IgD-negative memory B cell (primary cell): ENCODE measurements around the gene LRRC4C. TPM values are rescaled to one million over a fixed set of nuclear protein-coding genes. Genes with fewer than 3 reads are reported as not detected.

Experiments used
- H3K27ac Mint-ChIP-seq, 3 donors: one replicate each; pipeline ENCODE4 v1.8.0; 2020 to 2022; ENCODE audit warnings: mild to moderate bottlenecking in 3 of 3, mixed read lengths in 3 of 3, moderate library complexity in 1 of 3
- H3K27me3 Mint-ChIP-seq: one replicate; pipeline ENCODE4 v1.8.0; 2021; ENCODE audit warnings: mixed read lengths
- H3K36me3 Mint-ChIP-seq: one replicate; pipeline ENCODE4 v1.8.0; 2020; ENCODE audit warnings: mild to moderate bottlenecking, mixed read lengths
- H3K4me1 Mint-ChIP-seq, 3 donors: one replicate each; pipeline ENCODE4 v1.8.0; 2020 to 2022; ENCODE audit warnings: mixed read lengths in 3 of 3, mild to moderate bottlenecking in 1 of 3
- H3K4me3 Mint-ChIP-seq, 4 donors: one replicate each; pipeline ENCODE4 v1.8.0; 2020 to 2022; ENCODE audit warnings: mild to moderate bottlenecking in 4 of 4, mixed read lengths in 4 of 4, moderate library complexity in 3 of 4
- H3K9me3 Mint-ChIP-seq, 3 donors: one replicate each; pipeline ENCODE4 v1.8.0; 2020 to 2021; ENCODE audit warnings: mixed read lengths in 3 of 3, mild to moderate bottlenecking in 1 of 3
- polyA plus RNA-seq: library from polyadenylated mRNA; unstranded; fragments of 300-500 nt; fragmentation: Illumina TruSeq; gene quantifications from one replicate; pipeline ENCODE4 v1.2.3, GENCODE V29; 2021

LRRC4C gene
- polyA plus RNA-seq, 1 donor from 2014 or later, result not detected

- Mint-ChIP-seq H3K4me3 (no peak overlapping the region), H3K36me3 (no peaks in the 10 kb centered on the region), H3K9me3 (peaks cover 0 to under 1% (median 0%) of the 10 kb centered on the region in 3 donors), H3K27ac (no peak overlapping the region), H3K4me1 (no peaks in the 10 kb centered on the region), H3K27me3 (no peaks in the 10 kb centered on the region)
These were observed 340.9 kb downstream of the LRRC4C start for GRCh38 chr11:41118521-41118920.

- Mint-ChIP-seq H3K27ac (no peak overlapping the region), H3K9me3 (no peaks in the 10 kb centered on the region)
These were observed 342.5 kb downstream of the LRRC4C start for GRCh38 chr11:41116970-41117369.

GRCh38 chr11:41115066-41115465 is 344.4 kb downstream of the LRRC4C start:
- no peaks in the 10 kb centered on the region for H3K27me3 Mint-ChIP-seq
- H3K9me3 Mint-ChIP-seq, result no peaks in the 10 kb centered on the region
- H3K4me1 Mint-ChIP-seq, result no peaks in the 10 kb centered on the region
- no peaks in the 10 kb centered on the region for H3K36me3 Mint-ChIP-seq
- no peak overlapping the region for H3K27ac Mint-ChIP-seq
- no peak overlapping the region for H3K4me3 Mint-ChIP-seq

More at GRCh38 chr11:41116970-41117369, 342.5 kb downstream of the LRRC4C start:
- Mint-ChIP-seq H3K4me3 (no peak overlapping the region), H3K4me1 (no peaks in the 10 kb centered on the region), H3K36me3 (no peaks in the 10 kb centered on the region), H3K27me3 (no peaks in the 10 kb centered on the region)

- H3K4me1 Mint-ChIP-seq, result no peaks in the 10 kb centered on the region
These were observed 346.3 kb downstream of the LRRC4C start for GRCh38 chr11:41113160-41113559.

GRCh38 chr11:41110527-41110926 is 348.9 kb downstream of the LRRC4C start:
- peaks cover 0 to 2% (median 0%) of the 10 kb centered on the region in 3 donors for H3K9me3 Mint-ChIP-seq
- H3K27me3 Mint-ChIP-seq, result no peaks in the 10 kb centered on the region
- no peak overlapping the region for H3K4me3 Mint-ChIP-seq
- H3K36me3 Mint-ChIP-seq, result no peaks in the 10 kb centered on the region
- H3K4me1 Mint-ChIP-seq, result no peaks in the 10 kb centered on the region
- H3K27ac Mint-ChIP-seq, result no peak overlapping the region

More at GRCh38 chr11:41113160-41113559, 346.3 kb downstream of the LRRC4C start:
- no peaks in the 10 kb centered on the region for H3K9me3 Mint-ChIP-seq
- H3K4me3 Mint-ChIP-seq, result no peak overlapping the region
- no peak overlapping the region for H3K27ac Mint-ChIP-seq
- H3K36me3 Mint-ChIP-seq, result no peaks in the 10 kb centered on the region
- no peaks in the 10 kb centered on the region for H3K27me3 Mint-ChIP-seq

GRCh38 chr11:41102471-41102870 is 357.0 kb downstream of the LRRC4C start:
- Mint-ChIP-seq H3K4me1 (no peaks in the 10 kb centered on the region), H3K27me3 (no peaks in the 10 kb centered on the region), H3K4me3 (no peak overlapping the region), H3K9me3 (peaks cover 0 to 5% (median 0%) of the 10 kb centered on the region in 3 donors), H3K36me3 (no peaks in the 10 kb centered on the region), H3K27ac (no peak overlapping the region)

GRCh38 chr11:41099654-41100053 is 359.8 kb downstream of the LRRC4C start:
- H3K9me3 Mint-ChIP-seq, result peaks cover 4 to 6% (median 5%) of the 10 kb centered on the region in 3 donors
- no peaks in the 10 kb centered on the region for H3K4me1 Mint-ChIP-seq
- H3K27me3 Mint-ChIP-seq, result no peaks in the 10 kb centered on the region
- H3K36me3 Mint-ChIP-seq, result no peaks in the 10 kb centered on the region
- no peak overlapping the region for H3K27ac Mint-ChIP-seq
- no peak overlapping the region for H3K4me3 Mint-ChIP-seq

GRCh38 chr11:41085123-41085522 is 374.3 kb downstream of the LRRC4C start:
- H3K4me3 Mint-ChIP-seq, result no peak overlapping the region
- peaks cover 0 to 5% (median 4%) of the 10 kb centered on the region in 3 donors for H3K9me3 Mint-ChIP-seq
- H3K27ac Mint-ChIP-seq, result no peak overlapping the region
- peaks cover 0 to 2% (median 2%) of the 10 kb centered on the region in 3 donors for H3K4me1 Mint-ChIP-seq
- H3K36me3 Mint-ChIP-seq, result peaks cover 1% of the 10 kb centered on the region
- H3K27me3 Mint-ChIP-seq, result no peaks in the 10 kb centered on the region

GRCh38 chr11:41081756-41082285 is 377.6 kb downstream of the LRRC4C start:
- no peak overlapping the region for H3K27ac Mint-ChIP-seq
- peaks cover 0 to 2% (median 2%) of the 10 kb centered on the region in 3 donors for H3K4me1 Mint-ChIP-seq
- peaks cover 1% of the 10 kb centered on the region for H3K36me3 Mint-ChIP-seq
- no peak overlapping the region for H3K4me3 Mint-ChIP-seq
- H3K27me3 Mint-ChIP-seq, result no peaks in the 10 kb centered on the region
- H3K9me3 Mint-ChIP-seq, result peaks cover 0 to 4% (median 2%) of the 10 kb centered on the region in 3 donors

- no peak overlapping the region for H3K4me3 Mint-ChIP-seq
- H3K27me3 Mint-ChIP-seq, result no peaks in the 10 kb centered on the region
- H3K36me3 Mint-ChIP-seq, result no peaks in the 10 kb centered on the region
- no peak overlapping the region for H3K27ac Mint-ChIP-seq
- H3K4me1 Mint-ChIP-seq, result peaks cover 0 to 8% (median 3%) of the 10 kb centered on the region in 3 donors
- peaks cover 2 to 7% (median 5%) of the 10 kb centered on the region in 3 donors for H3K9me3 Mint-ChIP-seq
These were observed 385.1 kb downstream of the LRRC4C start for GRCh38 chr11:41074318-41074717.

GRCh38 chr11:41065432-41065831 is 394.0 kb downstream of the LRRC4C start:
- Mint-ChIP-seq H3K36me3 (no peaks in the 10 kb centered on the region), H3K4me3 (no peak overlapping the region), H3K4me1 (no peaks in the 10 kb centered on the region), H3K9me3 (peaks cover 0 to 8% (median 2%) of the 10 kb centered on the region in 3 donors), H3K27ac (no peak overlapping the region), H3K27me3 (no peaks in the 10 kb centered on the region)

GRCh38 chr11:41058138-41058537 is 401.3 kb downstream of the LRRC4C start:
- H3K27ac Mint-ChIP-seq, result no peak overlapping the region
- H3K9me3 Mint-ChIP-seq, result peaks cover 0 to 5% (median 3%) of the 10 kb centered on the region in 3 donors
- no peaks in the 10 kb centered on the region for H3K36me3 Mint-ChIP-seq
- H3K4me3 Mint-ChIP-seq, result no peak overlapping the region
- no peaks in the 10 kb centered on the region for H3K4me1 Mint-ChIP-seq
- no peaks in the 10 kb centered on the region for H3K27me3 Mint-ChIP-seq

GRCh38 chr11:41056892-41057569 is 402.4 kb downstream of the LRRC4C start:
- H3K36me3 Mint-ChIP-seq, result no peaks in the 10 kb centered on the region

GRCh38 chr11:41053894-41054293 is 405.6 kb downstream of the LRRC4C start:
- Mint-ChIP-seq H3K27me3 (no peaks in the 10 kb centered on the region), H3K36me3 (no peaks in the 10 kb centered on the region), H3K27ac (no peak overlapping the region), H3K9me3 (peaks cover 0 to 15% (median 2%) of the 10 kb centered on the region in 3 donors), H3K4me1 (no peaks in the 10 kb centered on the region), H3K4me3 (no peak overlapping the region)

More at GRCh38 chr11:41056892-41057569, 402.4 kb downstream of the LRRC4C start:
- Mint-ChIP-seq H3K27me3 (no peaks in the 10 kb centered on the region), H3K27ac (no peak overlapping the region), H3K4me3 (no peak overlapping the region), H3K4me1 (no peaks in the 10 kb centered on the region), H3K9me3 (peaks cover 0 to 5% (median 0%) of the 10 kb centered on the region in 3 donors)

GRCh38 chr11:41051919-41052635 is 407.4 kb downstream of the LRRC4C start:
- Mint-ChIP-seq H3K9me3 (peaks cover 0 to 15% (median 2%) of the 10 kb centered on the region in 3 donors), H3K27ac (no peak overlapping the region), H3K36me3 (no peaks in the 10 kb centered on the region), H3K4me1 (no peaks in the 10 kb centered on the region), H3K27me3 (no peaks in the 10 kb centered on the region), H3K4me3 (no peak overlapping the region)
